HepG2 (cell line): ENCODE measurements around the gene CITED2. TPM values are rescaled to one million over a fixed set of nuclear protein-coding genes. Genes with fewer than 3 reads are reported as not detected.

Experiments
- IKZF1 ChIP-seq: fragments of 450-650 bp; IDR thresholded peaks from 2 replicates; pipeline ENCODE4 v1.7.1; 2016
- KDM5A ChIP-seq: fragments of 200-600 bp; sonication (generic); IDR thresholded peaks from 2 replicates; pipeline ENCODE4 v1.7.0; 2018; ENCODE audit warnings: antibody characterized with exemption, mild to moderate bottlenecking, low read length, borderline replicate concordance
- MAZ ChIP-seq, 2 experiments: sonication (generic) in 1 of 2; formaldehyde crosslinking in 1 of 2; IDR thresholded peaks; 2 replicates each; pipeline versions ENCODE4 v1.5.0 to v1.6.1; 2012 to 2020; ENCODE audit warnings: low read depth in 2 of 2, mild to moderate bottlenecking in 2 of 2, borderline replicate concordance in 1 of 2, improper control_type of control experiment in 1 of 2, low read length in 1 of 2, missing genetic modification reagents in 1 of 2, moderate library complexity in 1 of 2
- MED1 ChIP-seq: sonication (generic); formaldehyde crosslinking; IDR thresholded peaks from 2 replicates; pipeline ENCODE4 v1.4.0; 2020; ENCODE audit warnings: missing genetic modification reagents
- NFKB2 ChIP-seq: sonication (generic); formaldehyde crosslinking; IDR thresholded peaks from 2 replicates; pipeline ENCODE4 v1.4.0; 2020; ENCODE audit warnings: missing genetic modification reagents, borderline replicate concordance
- NR2F2 ChIP-seq: IDR thresholded peaks from 2 replicates; pipeline ENCODE4 v1.6.1; 2012; ENCODE audit warnings: low read depth, inconsistent platforms, borderline replicate concordance
- PRDM10 ChIP-seq: sonication (generic); formaldehyde crosslinking; IDR thresholded peaks from 2 replicates; pipeline ENCODE4 v1.4.0; 2020; ENCODE audit warnings: low read depth, missing genetic modification reagents
- RARA ChIP-seq: IDR thresholded peaks from 2 replicates; pipeline ENCODE4 v1.6.1; 2016; ENCODE audit warnings: missing genetic modification reagents, missing compliant biosample characterization
- RFX5 ChIP-seq: IDR thresholded peaks from 2 replicates; pipeline ENCODE4 v1.6.1; 2011; ENCODE audit warnings: low read depth, low read length, improper control_type of control experiment
- SKI ChIP-seq: fragments of 450-650 bp; IDR thresholded peaks from one replicate; pipeline ENCODE4 v1.6.1; 2018; ENCODE audit warnings: mild to moderate bottlenecking; ENCODE audit not compliant: partially characterized antibody
- TAF1 ChIP-seq: sonication (generic); formaldehyde crosslinking; IDR thresholded peaks from 2 replicates; pipeline ENCODE4 v1.4.0; 2020; ENCODE audit warnings: missing genetic modification reagents
- ZMAT3 ChIP-seq: sonication (generic); formaldehyde crosslinking; conservative IDR thresholded peaks from 2 replicates; pipeline ENCODE4 v1.7.0; 2021; ENCODE audit warnings: missing genetic modification reagents
- ZNF142 ChIP-seq: sonication (generic); formaldehyde crosslinking; IDR thresholded peaks from 2 replicates; pipeline ENCODE4 v1.4.0; 2020; ENCODE audit warnings: missing genetic modification reagents
- ZNF251 ChIP-seq: sonication (generic); formaldehyde crosslinking; IDR thresholded peaks from 2 replicates; pipeline ENCODE4 v1.9.0; 2021; ENCODE audit warnings: mild to moderate bottlenecking, missing genetic modification reagents
- ZNF253 ChIP-seq: sonication (generic); formaldehyde crosslinking; IDR thresholded peaks from 2 replicates; pipeline ENCODE4 v1.8.0; 2022; ENCODE audit warnings: mild to moderate bottlenecking, missing genetic modification reagents, borderline replicate concordance
- ZNF263 ChIP-seq: sonication (generic); formaldehyde crosslinking; IDR thresholded peaks from 2 replicates; pipeline ENCODE4 v1.4.0; 2020; ENCODE audit warnings: missing genetic modification reagents
- ZNF414 ChIP-seq: sonication (generic); formaldehyde crosslinking; IDR thresholded peaks from 2 replicates; pipeline ENCODE4 v1.5.0; 2020; ENCODE audit warnings: missing genetic modification reagents
- polyA plus RNA-seq, 8 experiments: library from polyadenylated mRNA; depleted of rRNA in 3 of 8; stranded (reverse) in 7 of 8; unstranded in 1 of 8; fragments of >200 nt; fragmentation: Illumina TruSeq in 4 of 8; extraction: Trizol in 4 of 8; gene quantifications; 2 replicates each; pipeline versions ENCODE4 v1.2.1 to v1.2.3, GENCODE V29; 2011 to 2016; ENCODE audit warnings: low read depth in 4 of 8, missing spikeins in 1 of 8, mixed read lengths in 1 of 8; ENCODE audit not compliant: insufficient read depth in 1 of 8
- total RNA-seq, 5 experiments: library from RNA; depleted of rRNA; stranded (reverse); fragments of >200 nt; fragmentation: Illumina TruSeq; extraction: Trizol; gene quantifications; 2 replicates each; pipeline ENCODE4 v1.2.3, GENCODE V29; 2016; ENCODE audit warnings: low read depth in 1 of 5

CITED2 gene
- total and polyA plus RNA-seq, 2 of the 13 experiments (the other 11 are each of a cell fraction or from before 2014, with no cell fraction given), result 17.6 to 57.2 TPM

- TF ChIP-seq ZNF253 (CRISPR knock-in tag) (0 out of 2 replicates have a peak, but pooled peaks have one; percentile 49), PRDM10 (CRISPR knock-in tag) (0 out of 2 replicates have a peak, but pooled peaks have one; percentile 48), NR2F2 (no peak), NFKB2 (0 out of 2 replicates have a peak, but pooled peaks have one; percentile 35), MED1 (CRISPR knock-in tag) (peak; percentile 36; the same call in 1 of the 2 replicates), ZNF414 (CRISPR knock-in tag) (0 out of 2 replicates have a peak, but pooled peaks have one; percentile 38), MAZ (IDR thresholded peaks at IDR 0.05; ENCODE audit: borderline replicate concordance, low read depth, low read length) (no peak), MAZ (CRISPR knock-in tag; IDR thresholded peaks at IDR 0.05; ENCODE audit: low read depth) (peak; percentile 75; the same call in 1 of the 2 replicates), KDM5A (0 out of 2 replicates have a peak, but pooled peaks have one; percentile 6), ZNF142 (CRISPR knock-in tag) (peak; percentile 68), ZNF251 (CRISPR knock-in tag) (no peak), SKI (peak; percentile 50), IKZF1 (no peak), TAF1 (CRISPR knock-in tag) (0 out of 2 replicates have a peak, but pooled peaks have one; percentile 22), RARA (0 out of 2 replicates have a peak, but pooled peaks have one; percentile 5), RFX5 (no peak), ZNF263 (CRISPR knock-in tag) (peak; percentile 51; the same call in 1 of the 2 replicates), ZMAT3 (CRISPR knock-in tag) (peak; percentile 22; the same call in 1 of the 2 replicates)
These were observed 1.1 kb downstream of the CITED2 start (continued) for GRCh38 chr6:139373154-139373927.
